ENCODE data around the gene GRB2. TPM values are rescaled to one million over a fixed set of nuclear protein-coding genes. Genes with fewer than 3 reads are reported as not detected.

The GRB2 gene
- total RNA-seq, 2 experiments from 2014 or later = 167 to 179 TPM

- Mint-ChIP-seq H3K4me3 (no peak overlapping the region), H3K27me3 (no peaks in the 10 kb centered on the region), H3K4me1 (ENCODE audit: low read depth) (peaks cover 22% of the 10 kb centered on the region), H3K27ac (peak overlapping the region; percentile 59), H3K9me3 (no peaks in the 10 kb centered on the region), H3K36me3 (ENCODE audit: low read depth) (peaks cover 22% of the 10 kb centered on the region)
- ChIA-PET POLR2A (interaction anchor here (0.7 to 1.2 kb wide), 3 partner anchors 20 to 88 kb away, joined by 3 read pairs; partner anchors contain the start of gene GRB2), CTCF (interaction anchor here (0.8 to 3.2 kb wide), 2 partner anchors 20 to 95 kb away, joined by 3 to 17 read pairs; no protein-coding TSS in a partner anchor)
- ATAC-seq = no peak
- TF ChIP-seq CTCF (IDR thresholded peaks at IDR 0.05) = no peak
- intact Hi-C loops (cut with micrococcal nuclease) = no loop called here
- DNase-seq = no peak
Observed at GRCh38 chr17:75317671-75318070, 87.8 kb downstream of the GRB2 start.

GRCh38 chr17:75316253-75316652, 89.2 kb downstream of the GRB2 start:
- Mint-ChIP-seq H3K27me3 (no peaks in the 10 kb centered on the region), H3K36me3 (ENCODE audit: low read depth) (peaks cover 15% of the 10 kb centered on the region), H3K27ac (peak overlapping the region; percentile 91), H3K4me3 (no peak overlapping the region), H3K4me1 (ENCODE audit: low read depth) (peaks cover 25% of the 10 kb centered on the region), H3K9me3 (no peaks in the 10 kb centered on the region)
- CTCF ChIA-PET = interaction anchor here (0.7 to 3.2 kb wide), 9 partner anchors 10 to 98 kb away, joined by 3 to 17 read pairs (median 4); partner anchors contain the start of gene MIF4GD
- DNase-seq (no peak), ATAC-seq (peak; percentile 28)
- POLR2A ChIA-PET = interaction anchor here (0.9 to 1.6 kb wide), 7 partner anchors 15 to 274 kb away, joined by 3 to 7 read pairs (median 3); no protein-coding TSS in a partner anchor
- TF ChIP-seq CTCF (IDR thresholded peaks at IDR 0.05) = no peak
- intact Hi-C loops (cut with micrococcal nuclease) = no loop called here

- CTCF ChIA-PET = interaction anchor here (0.7 to 3.2 kb wide), 9 partner anchors 11 to 99 kb away, joined by 3 to 17 read pairs (median 4); partner anchors contain the start of gene MIF4GD
- no peaks in the 10 kb centered on the region for H3K9me3 Mint-ChIP-seq
- peaks cover 13% of the 10 kb centered on the region for H3K36me3 Mint-ChIP-seq (ENCODE audit: low read depth)
- TF ChIP-seq CTCF (IDR thresholded peaks at IDR 0.05) = no peak
- no peak overlapping the region for H3K4me3 Mint-ChIP-seq
- peaks cover 25% of the 10 kb centered on the region for H3K4me1 Mint-ChIP-seq (ENCODE audit: low read depth)
- ATAC-seq (peak; percentile 77), DNase-seq (peak; percentile 68)
- H3K27me3 Mint-ChIP-seq = no peaks in the 10 kb centered on the region
- peak overlapping the region; percentile 91 for H3K27ac Mint-ChIP-seq
- POLR2A ChIA-PET = interaction anchor here (0.9 to 1.6 kb wide), 8 partner anchors 11 to 274 kb away, joined by 3 to 7 read pairs (median 4); no protein-coding TSS in a partner anchor
- intact Hi-C loops (cut with micrococcal nuclease) = no loop called here
Observed at GRCh38 chr17:75315541-75316243, 89.8 kb downstream of the GRB2 start.

GRCh38 chr17:75313941-75314551, 91.4 kb downstream of the GRB2 start:
- intact Hi-C loops (cut with micrococcal nuclease) = no loop called here
- H3K4me3 Mint-ChIP-seq = no peak overlapping the region
- H3K9me3 Mint-ChIP-seq = no peaks in the 10 kb centered on the region
- no peaks in the 10 kb centered on the region for H3K27me3 Mint-ChIP-seq
- ChIA-PET CTCF (interaction anchor here (1.1 to 1.2 kb wide), 2 partner anchors 9 to 92 kb away, joined by 3 read pairs; partner anchors contain the start of gene GRB2), POLR2A (no interaction called here)
- no peak for TF ChIP-seq CTCF (IDR thresholded peaks at IDR 0.05)
- DNase-seq = no peak
- peak overlapping the region; percentile 68 for H3K27ac Mint-ChIP-seq
- no peak for ATAC-seq
- peaks cover 5% of the 10 kb centered on the region for H3K36me3 Mint-ChIP-seq (ENCODE audit: low read depth)
- peaks cover 25% of the 10 kb centered on the region for H3K4me1 Mint-ChIP-seq (ENCODE audit: low read depth)
